ENCODE measurements around the gene F3.

- no peak for TF ChIP-seq RXRA (CRISPR knock-in tag; IDR thresholded peaks at IDR 0.05)
- no peak for TF ChIP-seq CTCF (CRISPR knock-in tag; IDR thresholded peaks at IDR 0.05)
- no peak for TF ChIP-seq ZKSCAN5 (CRISPR knock-in tag; IDR thresholded peaks at IDR 0.05)
- TF ChIP-seq ZNF777 (CRISPR knock-in tag; IDR thresholded peaks at IDR 0.05), result no peak
- no peak for TF ChIP-seq NR2C2 (CRISPR knock-in tag; IDR thresholded peaks at IDR 0.05; ENCODE audit: borderline replicate concordance)
- TF ChIP-seq POLR2A (IDR thresholded peaks at IDR 0.05; ENCODE audit: insufficient read depth in 1 of 2, low read depth in 2 of 2, low read length in 2 of 2), result no peak
- no peak for TF ChIP-seq REPIN1 (CRISPR knock-in tag; IDR thresholded peaks at IDR 0.05; ENCODE audit: borderline replicate concordance, low read depth)
- no peak for TF ChIP-seq JUND (CRISPR knock-in tag; IDR thresholded peaks at IDR 0.05)
- TF ChIP-seq YY1 (IDR thresholded peaks at IDR 0.05; ENCODE audit: insufficient read depth, insufficient replicate concordance, low read depth, low read length), result no peak
Measured at GRCh38 chr1:94529416-94529815, 12.1 kb downstream of the F3 start.
